B cell (primary cell): ENCODE results near the gene RPS10. TPM values are rescaled to one million over a fixed set of nuclear protein-coding genes. Genes with fewer than 3 reads are reported as not detected.

Experiments
- ATAC-seq: fragments of 200-7000 bp; cut with Tn5 transposase; one replicate; pipeline ENCODE4 v1.10.0; 2021; ENCODE audit warnings: low read depth, mild to moderate bottlenecking, moderate number of reproducible peaks, moderate library complexity
- CTCF ChIA-PET: fragments of 350-600 bp; sonication (Branson Sonifier 250); formaldehyde crosslinking; loops from one replicate; lab custom pipeline; 2021; ENCODE audit warnings: antibody characterized with exemption, inconsistent platforms; lab: Charles Lee
- POLR2A ChIA-PET: fragments of 350-600 bp; sonication (Branson Sonifier 250); formaldehyde crosslinking; loops from one replicate; lab custom pipeline; 2021; ENCODE audit warnings: antibody characterized with exemption; lab: Charles Lee
- DNase-seq: peaks from one replicate; pipeline ENCODE4 v3.0.0; 2013
- H2AFZ ChIP-seq: 2 replicates; pipeline ENCODE4 v1.6.1; 2012; ENCODE audit warnings: mild to moderate bottlenecking, low read depth, low read length; ENCODE audit not compliant: insufficient read depth, poor library complexity, severe bottlenecking
- H3K27ac ChIP-seq, 2 donors: 1 replicate in 1 of 2; 2 replicates in 1 of 2; pipeline ENCODE4 v1.5.1; 2012 to 2013; ENCODE audit warnings: low read length in 2 of 2, mild to moderate bottlenecking in 2 of 2, moderate library complexity in 1 of 2
- H3K27me3 ChIP-seq, 4 experiments: fragments of 200-600 bp in 1 of 4; sonication (generic) in 1 of 4; replicated peaks in 1 of 4; 1 replicate in 2 of 4; 2 replicates in 2 of 4; pipeline versions ENCODE4 v1.6.1 to v1.7.0; 2013 to 2016; ENCODE audit warnings: low read length in 3 of 4, mild to moderate bottlenecking in 2 of 4, mixed read lengths in 1 of 4, moderate library complexity in 1 of 4; ENCODE audit not compliant: insufficient read depth in 4 of 4, control insufficient read depth in 3 of 4; ENCODE audit errors: control extremely low read depth in 1 of 4
- H3K36me3 ChIP-seq, 2 experiments: replicated peaks in 1 of 2; 1 replicate in 1 of 2; 2 replicates in 1 of 2; pipeline versions ENCODE4 v1.6.1 to v1.7.1; 2013; ENCODE audit warnings: low read length in 1 of 2; ENCODE audit not compliant: insufficient read depth in 2 of 2, control insufficient read depth in 1 of 2; ENCODE audit errors: control extremely low read depth in 1 of 2, extremely low read depth in 1 of 2
- H3K4me1 ChIP-seq, 2 donors: fragments of 200-600 bp in 1 of 2; sonication (generic) in 1 of 2; 1 replicate in 1 of 2; 2 replicates in 1 of 2; pipeline versions ENCODE4 v1.5.1 to v1.6.1; 2013 to 2017; ENCODE audit warnings: low read length in 2 of 2; ENCODE audit not compliant: control insufficient read depth in 2 of 2, insufficient read depth in 2 of 2
- H3K4me2 ChIP-seq: replicated peaks from 2 replicates; pipeline ENCODE3; 2012; ENCODE audit warnings: mild to moderate bottlenecking, low read depth, low read length; ENCODE audit not compliant: poor library complexity, severe bottlenecking
- H3K4me3 ChIP-seq, 5 experiments: fragments of 200-600 bp in 1 of 5; sonication (generic) in 1 of 5; 1 replicate in 3 of 5; 2 replicates in 2 of 5; pipeline versions ENCODE4 v1.5.1 to v1.7.0; 2011 to 2016; ENCODE audit warnings: low read length in 4 of 5, mild to moderate bottlenecking in 4 of 5, low read depth in 2 of 5, control low read depth in 1 of 5, moderate library complexity in 1 of 5; ENCODE audit not compliant: insufficient read depth in 1 of 5; ENCODE audit errors: control extremely low read depth in 1 of 5, extremely low read depth in 1 of 5
- H3K79me2 ChIP-seq: fragments of 200-600 bp; sonication (generic); one replicate; pipeline ENCODE4 v1.6.0; 2016; ENCODE audit warnings: low read length; ENCODE audit not compliant: control insufficient read depth, insufficient read depth
- H3K9ac ChIP-seq: fragments of 200-600 bp; sonication (generic); 2 replicates; pipeline ENCODE4 v1.6.1; 2017; ENCODE audit warnings: mild to moderate bottlenecking, low read length, moderate library complexity
- H3K9me3 ChIP-seq, 3 donors: one replicate each; pipeline versions ENCODE4 v1.6.1 to v1.7.1; 2013; ENCODE audit warnings: low read length in 2 of 3; ENCODE audit not compliant: control insufficient read depth in 2 of 3, insufficient read depth in 1 of 3; ENCODE audit errors: control extremely low read depth in 1 of 3
- H4K20me1 ChIP-seq: 2 replicates; pipeline ENCODE4 v1.6.0; 2012; ENCODE audit warnings: mild to moderate bottlenecking, low read length; ENCODE audit not compliant: insufficient read depth, control insufficient read depth, poor library complexity, severe bottlenecking
- H3K27ac Mint-ChIP-seq: one replicate; pipeline ENCODE4 v1.8.0; 2021; ENCODE audit warnings: mixed read lengths
- H3K27me3 Mint-ChIP-seq: one replicate; pipeline ENCODE4 v1.8.0; 2021; ENCODE audit warnings: mixed read lengths
- H3K4me1 Mint-ChIP-seq: one replicate; pipeline ENCODE4 v1.8.0; 2021; ENCODE audit warnings: mixed read lengths
- H3K4me3 Mint-ChIP-seq: one replicate; pipeline ENCODE4 v1.8.0; 2021; ENCODE audit warnings: mixed read lengths
- H3K9me3 Mint-ChIP-seq: one replicate; pipeline ENCODE4 v1.8.0; 2022; ENCODE audit warnings: mixed read lengths; ENCODE audit not compliant: insufficient read depth
- CTCF ChIP-seq: fragments of 200-600 bp; IDR thresholded peaks from one replicate; pipeline ENCODE4 v1.8.0; 2022; ENCODE audit warnings: antibody characterized with exemption, mild to moderate bottlenecking
- EZH2 ChIP-seq: IDR thresholded peaks from 2 replicates; pipeline ENCODE4 v1.6.1; 2012; ENCODE audit warnings: borderline replicate concordance, low read depth, mild to moderate bottlenecking, moderate library complexity, low read length; ENCODE audit not compliant: insufficient read depth, poor library complexity, severe bottlenecking
- WGBS: methylation state at CpG from one replicate; pipeline ENCODE4 v1.1.5; 2013; ENCODE audit warnings: missing lambda C conversion rate; ENCODE audit not compliant: insufficient coverage; 5-methylcytosine and 5-hydroxymethylcytosine counted together
- intact Hi-C: fragments of 100-400 bp; cut with micrococcal nuclease; formaldehyde crosslinking; loops from one replicate; pipeline ENCODE4 v1.10.0; 2022
- polyA plus RNA-seq: library from polyadenylated mRNA; depleted of rRNA; stranded (reverse); fragments of >200 nt; gene quantifications from 2 replicates; pipeline ENCODE4 v1.2.3, GENCODE V29; 2012
- total RNA-seq, 2 donors: library from RNA; stranded (reverse); fragments of 120-200 nt in 1 of 2; gene quantifications; 1 replicate in 1 of 2; 2 replicates in 1 of 2; pipeline versions ENCODE4 v1.2.3 to v1.2.4, GENCODE V29; 2013 to 2022

Gene RPS10
- total and polyA plus RNA-seq, 2 donors (not counting 1 experiment from before 2014, with no cell fraction given) = 2,707 to 6,226 TPM

GRCh38 chr6:34466242-34467185 is 40.6 kb upstream of the RPS10 start:
- H3K4me3 Mint-ChIP-seq = peak overlapping the region; percentile 68
- peak overlapping the region; percentile 90 for H3K4me2 ChIP-seq

More at GRCh38 chr6:34466242-34467185, 40.6 kb upstream of the RPS10 start:
- Mint-ChIP-seq H3K4me1 (peaks cover 38% of the 10 kb centered on the region), H3K9me3 (no peaks in the 10 kb centered on the region), H3K27me3 (peaks cover 17% of the 10 kb centered on the region), H3K27ac (no peak overlapping the region)
- H3K36me3 ChIP-seq = no peaks in the 10 kb centered on the region
- ATAC-seq (no peak), DNase-seq (no peak)
- intact Hi-C loops = no loop called here
- no peaks in the 10 kb centered on the region for H4K20me1 ChIP-seq
- ChIA-PET POLR2A (no interaction called here), CTCF (interaction anchor here (1.2 to 3.6 kb wide), 3 partner anchors 7 to 673 kb away, joined by 5 to 26 read pairs (median 17); no protein-coding TSS in a partner anchor)
- H3K79me2 ChIP-seq = no peaks in the 10 kb centered on the region
- H3K4me1 ChIP-seq = peaks cover 28 to 36% of the 10 kb centered on the region in 2 donors
- WGBS = 72% methylated on average over 23 of the region's 28 CpGs
- peak overlapping the region; percentile 48 for H3K9ac ChIP-seq
- H3K9me3 ChIP-seq = peaks cover 0 to 6% (median 0%) of the 10 kb centered on the region in 3 donors
- TF ChIP-seq CTCF = no peak
- TF ChIP-seq EZH2 = no peak
- H3K4me3 ChIP-seq = peak overlapping the region in 3 of 5 experiments; percentile 45 to 50 (median 47)
- H3K27ac ChIP-seq = no peak overlapping the region
- peaks cover 0 to 28% (median 7%) of the 10 kb centered on the region in 4 experiments for H3K27me3 ChIP-seq
- peak overlapping the region; percentile 70 for H2AFZ ChIP-seq
